Osteoblast (primary cell): ENCODE data around the gene ATP8A1. TPM values are rescaled to one million over a fixed set of nuclear protein-coding genes. Genes with fewer than 3 reads are reported as not detected.

Experiments
- DNase-seq: peaks from one replicate; pipeline ENCODE4 v3.0.0; 2011; ENCODE audit warnings: low spot score, mixed read lengths; ENCODE audit not compliant: insufficient read length; ENCODE audit errors: missing footprints
- H2AFZ ChIP-seq: 2 replicates; pipeline ENCODE4 v1.6.0; 2011; ENCODE audit warnings: mild to moderate bottlenecking, low read length
- H3K27ac ChIP-seq: 2 replicates; pipeline ENCODE4 v1.5.1; 2011; ENCODE audit warnings: mild to moderate bottlenecking, low read depth, low read length, moderate library complexity
- H3K27me3 ChIP-seq: 2 replicates; pipeline ENCODE4 v1.6.0; 2012; ENCODE audit warnings: mild to moderate bottlenecking, control low read depth, inconsistent platforms, low read length, moderate library complexity; ENCODE audit not compliant: insufficient read depth
- H3K36me3 ChIP-seq: 2 replicates; pipeline ENCODE4 v1.5.1; 2011; ENCODE audit warnings: mild to moderate bottlenecking, low read length, control low read depth, moderate library complexity; ENCODE audit not compliant: insufficient read depth
- H3K4me1 ChIP-seq: 2 replicates; pipeline ENCODE4 v1.5.1; 2011; ENCODE audit warnings: mild to moderate bottlenecking, low read length, control low read depth, moderate library complexity; ENCODE audit not compliant: insufficient read depth
- H3K4me2 ChIP-seq: 2 replicates; pipeline ENCODE4 v1.6.0; 2011; ENCODE audit warnings: mild to moderate bottlenecking, low read length; ENCODE audit not compliant: insufficient read depth
- H3K4me3 ChIP-seq: fragments of 200-600 bp; sonication (generic); 3 replicates; pipeline ENCODE4 v1.5.1; 2012; ENCODE audit warnings: mild to moderate bottlenecking, low read length, inconsistent platforms; ENCODE audit not compliant: insufficient read depth
- H3K79me2 ChIP-seq: 2 replicates; pipeline ENCODE4 v1.6.0; 2012; ENCODE audit warnings: mild to moderate bottlenecking, low read length, control low read depth, inconsistent platforms; ENCODE audit not compliant: insufficient read depth
- H3K9me3 ChIP-seq: 2 replicates; pipeline ENCODE4 v1.5.1; 2011; ENCODE audit warnings: low read depth, low read length, control low read depth
- H4K20me1 ChIP-seq: 2 replicates; pipeline ENCODE4 v1.6.0; 2012; ENCODE audit warnings: mild to moderate bottlenecking, low read length, control low read depth; ENCODE audit not compliant: insufficient read depth
- CTCF ChIP-seq: IDR thresholded peaks from 2 replicates; pipeline ENCODE4 v1.5.1; 2011; ENCODE audit warnings: mild to moderate bottlenecking, low read depth, low read length, moderate library complexity; ENCODE audit errors: extremely low read depth
- total RNA-seq: library from RNA; depleted of rRNA; stranded (reverse); fragments of >200 nt; gene quantifications from 2 replicates; pipeline ENCODE4 v1.2.3, GENCODE V29; 2012

ATP8A1 gene
- total RNA-seq, 1 donor, result 2.5 TPM

GRCh38 chr4:42392436-42392835 is 264.5 kb downstream of the ATP8A1 start:
- no peak for TF ChIP-seq CTCF
- Histone ChIP-seq H3K36me3 (no peaks in the 10 kb centered on the region), H3K27me3 (peaks cover 10% of the 10 kb centered on the region), H3K4me2 (no peak overlapping the region), H3K9me3 (no peaks in the 10 kb centered on the region), H3K79me2 (no peaks in the 10 kb centered on the region), H3K4me1 (no peaks in the 10 kb centered on the region), H3K27ac (no peak overlapping the region), H4K20me1 (no peaks in the 10 kb centered on the region), H2AFZ (no peak overlapping the region), H3K4me3 (no peak overlapping the region)
- DNase-seq, result no peak

- no peak overlapping the region for H2AFZ ChIP-seq
Observed at GRCh38 chr4:42391981-42392380, 264.9 kb downstream of the ATP8A1 start.

GRCh38 chr4:42391355-42391664 is 265.6 kb downstream of the ATP8A1 start:
- no peak for TF ChIP-seq CTCF
- Histone ChIP-seq H3K36me3 (no peaks in the 10 kb centered on the region), H2AFZ (no peak overlapping the region), H3K9me3 (no peaks in the 10 kb centered on the region), H3K27ac (no peak overlapping the region), H3K79me2 (no peaks in the 10 kb centered on the region), H3K4me1 (no peaks in the 10 kb centered on the region), H3K27me3 (peaks cover 1% of the 10 kb centered on the region), H4K20me1 (no peaks in the 10 kb centered on the region), H3K4me3 (no peak overlapping the region), H3K4me2 (no peak overlapping the region)
- DNase-seq, result no peak

More at GRCh38 chr4:42391981-42392380, 264.9 kb downstream of the ATP8A1 start:
- Histone ChIP-seq H3K4me3 (no peak overlapping the region), H3K27me3 (peaks cover 8% of the 10 kb centered on the region), H3K27ac (no peak overlapping the region), H3K79me2 (no peaks in the 10 kb centered on the region), H3K36me3 (no peaks in the 10 kb centered on the region), H4K20me1 (no peaks in the 10 kb centered on the region), H3K4me1 (no peaks in the 10 kb centered on the region), H3K9me3 (no peaks in the 10 kb centered on the region), H3K4me2 (no peak overlapping the region)
- DNase-seq, result no peak
- no peak for TF ChIP-seq CTCF

GRCh38 chr4:42390622-42391354 is 266.1 kb downstream of the ATP8A1 start:
- TF ChIP-seq CTCF, result no peak

More at GRCh38 chr4:42390622-42391354, 266.1 kb downstream of the ATP8A1 start:
- H3K79me2 ChIP-seq, result no peaks in the 10 kb centered on the region
- no peaks in the 10 kb centered on the region for H3K27me3 ChIP-seq
- DNase-seq, result no peak
- no peaks in the 10 kb centered on the region for H3K9me3 ChIP-seq
- no peak overlapping the region for H3K4me3 ChIP-seq
- no peak overlapping the region for H3K27ac ChIP-seq
- no peak overlapping the region for H3K4me2 ChIP-seq
- H3K4me1 ChIP-seq, result no peaks in the 10 kb centered on the region
- no peak overlapping the region for H2AFZ ChIP-seq
- no peaks in the 10 kb centered on the region for H3K36me3 ChIP-seq
- H4K20me1 ChIP-seq, result no peaks in the 10 kb centered on the region
